Testis (tissue), 2 donors: ENCODE results near the gene GNPDA1.

Source experiments
- POLR2A ChIP-seq: fragments of 450-650 bp; IDR thresholded peaks from one replicate; pipeline ENCODE4 v1.6.1; 2017; ENCODE audit warnings: antibody characterized with exemption, mild to moderate bottlenecking, moderate library complexity
- TF ChIP-seq, protein P1 (sequence below), 3 experiments: fragments of 450-650 bp in 2 of 3; fragments of 200-600 bp in 1 of 3; sonication (generic) in 1 of 3; IDR thresholded peaks; one replicate each; pipeline ENCODE4 v1.5.1; 2016 to 2019; ENCODE audit warnings: antibody characterized with exemption in 3 of 3, mild to moderate bottlenecking in 2 of 3, moderate library complexity in 1 of 3

DNA sequence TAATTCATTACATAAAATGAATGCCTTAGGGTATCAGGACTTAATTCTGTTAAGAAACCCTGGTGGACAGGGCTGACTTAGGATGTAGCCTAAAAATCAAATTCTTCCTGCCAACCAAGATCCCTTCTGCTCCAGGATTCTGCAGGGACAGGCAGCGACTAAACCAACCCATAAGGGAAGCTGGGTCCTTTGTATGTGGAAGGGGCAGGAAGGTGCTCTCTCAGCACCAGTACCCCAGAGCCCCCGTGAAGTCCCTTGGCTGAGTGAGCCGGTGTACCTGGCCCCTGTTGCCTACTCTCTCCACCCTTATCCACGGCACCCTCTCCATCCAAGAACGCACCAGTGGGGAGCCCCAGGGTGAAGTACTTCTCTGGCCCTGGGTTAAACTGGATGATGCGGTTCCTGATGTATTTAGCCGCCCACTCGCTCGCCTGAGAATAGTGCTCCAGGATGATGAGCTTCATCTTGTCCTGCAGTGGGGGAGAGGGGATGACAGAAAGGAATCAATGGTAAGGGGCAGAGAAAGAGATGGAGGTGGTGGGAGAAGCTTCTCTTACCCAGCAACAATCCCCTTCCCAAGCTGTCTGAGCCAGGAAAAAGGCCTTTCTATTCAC lies 1.1 kb downstream of the GNPDA1 start:
- TF ChIP-seq, protein P1, sequence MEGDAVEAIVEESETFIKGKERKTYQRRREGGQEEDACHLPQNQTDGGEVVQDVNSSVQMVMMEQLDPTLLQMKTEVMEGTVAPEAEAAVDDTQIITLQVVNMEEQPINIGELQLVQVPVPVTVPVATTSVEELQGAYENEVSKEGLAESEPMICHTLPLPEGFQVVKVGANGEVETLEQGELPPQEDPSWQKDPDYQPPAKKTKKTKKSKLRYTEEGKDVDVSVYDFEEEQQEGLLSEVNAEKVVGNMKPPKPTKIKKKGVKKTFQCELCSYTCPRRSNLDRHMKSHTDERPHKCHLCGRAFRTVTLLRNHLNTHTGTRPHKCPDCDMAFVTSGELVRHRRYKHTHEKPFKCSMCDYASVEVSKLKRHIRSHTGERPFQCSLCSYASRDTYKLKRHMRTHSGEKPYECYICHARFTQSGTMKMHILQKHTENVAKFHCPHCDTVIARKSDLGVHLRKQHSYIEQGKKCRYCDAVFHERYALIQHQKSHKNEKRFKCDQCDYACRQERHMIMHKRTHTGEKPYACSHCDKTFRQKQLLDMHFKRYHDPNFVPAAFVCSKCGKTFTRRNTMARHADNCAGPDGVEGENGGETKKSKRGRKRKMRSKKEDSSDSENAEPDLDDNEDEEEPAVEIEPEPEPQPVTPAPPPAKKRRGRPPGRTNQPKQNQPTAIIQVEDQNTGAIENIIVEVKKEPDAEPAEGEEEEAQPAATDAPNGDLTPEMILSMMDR (IDR thresholded peaks at IDR 0.05): no peak
- no peak for TF ChIP-seq POLR2A
